ENCODE measurements around the gene CDK6.

GRCh38 chr7:92598310-92598981 lies 237.9 kb downstream of the CDK6 start:
- no peak for TF ChIP-seq TCF12 (IDR thresholded peaks at IDR 0.05; ENCODE audit: low read depth, low read length)
- no peak for TF ChIP-seq POLR2A (IDR thresholded peaks at IDR 0.05; ENCODE audit: low read depth, low read length)
- no peak for TF ChIP-seq ZBTB40 (IDR thresholded peaks at IDR 0.05; ENCODE audit: borderline replicate concordance)
- no peak for TF ChIP-seq REST (IDR thresholded peaks at IDR 0.05; ENCODE audit: low read depth, low read length)
- TF ChIP-seq POLR2AphosphoS5 (IDR thresholded peaks at IDR 0.05; ENCODE audit: low read length): no peak
- TF ChIP-seq CTCF (IDR thresholded peaks at IDR 0.05 in 2 of 3, conservative IDR thresholded peaks at IDR 0.05 in 1 of 3; ENCODE audit: control insufficient read depth in 2 of 3, extremely low read depth in 1 of 3, insufficient read depth in 1 of 3, low read depth in 3 of 3, low read length in 3 of 3): no peak
- peak; percentile 51; the same call in 1 of the 2 replicates for TF ChIP-seq SPI1 (IDR thresholded peaks at IDR 0.05; ENCODE audit: borderline replicate concordance, insufficient read depth, low read depth, low read length)
- TF ChIP-seq ATF2 (IDR thresholded peaks at IDR 0.05; ENCODE audit: low read length): no peak
- TF ChIP-seq BHLHE40 (IDR thresholded peaks at IDR 0.05; ENCODE audit: borderline replicate concordance in 1 of 2, low read depth in 2 of 2, low read length in 1 of 2): no peak

All from GM12878 (cell line).